HG02840 (cell line): ENCODE results near the gene OR3A3.

Experiments used
- ATAC-seq: cut with Tn5 transposase; IDR thresholded peaks from one replicate; pipeline ENCODE4 v1.9.1; 2021; ENCODE audit warnings: mild to moderate bottlenecking, moderate library complexity, moderate number of reproducible peaks; ENCODE audit not compliant: unreplicated experiment, low FRiP score

Gene OR3A3

DNA sequence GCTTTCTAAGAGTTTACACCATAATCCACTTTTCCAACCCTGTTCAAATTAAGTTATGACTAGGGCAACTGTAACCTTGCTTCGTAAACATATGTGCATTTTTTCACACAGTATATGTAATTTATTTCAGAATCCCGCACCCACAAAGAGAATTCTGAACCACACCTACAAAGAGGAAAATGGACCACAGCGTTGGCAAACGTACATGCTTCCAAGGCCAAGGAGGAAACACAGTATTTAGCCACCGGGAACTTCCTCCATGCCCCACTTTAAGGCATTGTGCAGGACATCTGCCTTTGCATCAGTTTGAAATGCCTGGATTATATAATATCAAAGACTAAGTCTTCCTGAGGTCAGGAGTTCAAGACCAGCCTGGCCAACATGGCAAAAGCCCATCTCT, 58.4 kb downstream of the OR3A3 start:
- no peak for ATAC-seq

DNA sequence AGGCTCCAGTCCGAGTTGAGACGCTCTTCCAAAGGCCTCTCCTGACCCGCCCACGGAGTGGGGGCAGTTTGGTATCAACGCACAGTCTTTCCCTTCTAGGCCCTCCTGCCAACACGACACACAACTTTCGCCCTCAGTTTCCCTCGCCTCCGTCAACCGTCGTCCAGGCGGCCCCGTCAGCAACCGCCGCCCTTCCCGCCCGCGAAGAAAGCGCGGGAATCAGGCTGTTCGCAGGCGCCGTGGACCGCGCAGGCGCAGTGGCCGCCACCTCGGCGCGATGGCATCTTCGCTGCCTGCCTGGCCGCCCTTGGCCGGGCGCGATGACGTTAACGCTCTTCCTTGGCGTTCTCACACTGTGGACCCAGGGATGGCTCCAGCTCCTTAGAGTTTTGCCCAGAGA, 60.4 kb downstream of the OR3A3 start, which contains the start of gene SPATA22:
Gene SPATA22 (minus strand): TSS at position 221 of the 400 bp plus-strand sequence. CDS start 2,494 bp downstream, outside the sequence.
- no peak for ATAC-seq

DNA sequence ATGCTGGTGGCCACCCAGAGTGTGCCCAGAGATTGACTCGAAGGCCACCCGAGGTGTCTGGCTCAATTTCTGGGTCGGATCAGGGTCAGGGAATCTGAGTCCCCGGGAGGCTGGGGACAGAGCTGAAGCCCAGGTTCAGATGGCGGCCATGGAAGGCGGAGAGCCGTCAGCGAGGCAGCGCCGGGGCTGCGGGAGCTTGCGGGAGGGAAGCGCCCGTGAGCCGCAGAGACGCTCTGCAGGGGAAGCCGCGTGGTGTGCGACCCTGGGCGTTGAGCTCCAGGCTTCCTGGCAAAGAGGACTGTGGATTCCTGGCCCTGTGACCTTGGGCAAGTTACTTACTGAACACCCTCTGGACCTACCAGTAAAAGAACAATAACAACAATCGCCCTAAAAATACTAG, 61.0 kb downstream of the OR3A3 start:
- ATAC-seq, result no peak
